ENCODE results near the gene TFCP2.
A peak's percentile ranks its signal among the peaks of the same experiment; 100 is the strongest.

TFCP2 gene

DNA sequence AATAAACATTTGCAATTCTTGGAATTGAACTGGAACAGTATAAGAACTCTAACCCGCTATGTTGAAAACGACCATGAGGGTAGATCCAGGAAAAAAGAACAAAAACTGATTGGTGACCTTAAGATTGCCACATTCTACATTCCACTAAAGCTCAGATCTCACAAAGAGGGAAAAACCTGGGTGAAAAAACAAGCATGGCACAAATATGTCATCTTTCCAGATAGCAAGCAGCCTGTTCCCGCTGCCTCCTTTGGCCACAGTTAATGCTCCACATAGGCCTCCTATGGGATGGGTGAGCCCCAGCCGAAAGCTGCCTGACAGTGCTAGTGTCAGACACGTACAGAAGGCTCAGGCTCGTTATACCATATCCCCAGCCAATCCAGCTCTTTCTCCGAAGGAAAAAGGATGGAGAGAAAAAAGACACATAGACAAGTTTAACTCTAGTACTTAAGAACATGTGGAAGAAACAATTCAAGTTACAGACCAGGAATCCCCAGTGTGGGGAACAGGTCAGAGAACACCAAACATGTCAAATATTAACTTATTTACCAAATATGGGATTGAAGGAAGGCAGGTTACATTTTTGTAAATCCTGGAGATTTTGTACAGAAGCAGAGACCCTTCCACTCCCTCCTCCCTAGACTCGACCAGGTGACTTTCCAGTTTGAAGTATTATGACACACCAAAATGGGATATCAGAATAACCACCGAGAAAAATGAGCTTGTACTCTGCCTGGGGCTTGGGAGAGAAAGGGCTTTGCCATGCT is 110.1 kb downstream of the TFCP2 start:
- Histone ChIP-seq H3K4me3 (no peak overlapping the region), H3K27ac (no peak overlapping the region)
- no peak for DNase-seq (ENCODE audit: low spot score)
- TF ChIP-seq CTCF (IDR thresholded peaks at IDR 0.05) = no peak

DNA sequence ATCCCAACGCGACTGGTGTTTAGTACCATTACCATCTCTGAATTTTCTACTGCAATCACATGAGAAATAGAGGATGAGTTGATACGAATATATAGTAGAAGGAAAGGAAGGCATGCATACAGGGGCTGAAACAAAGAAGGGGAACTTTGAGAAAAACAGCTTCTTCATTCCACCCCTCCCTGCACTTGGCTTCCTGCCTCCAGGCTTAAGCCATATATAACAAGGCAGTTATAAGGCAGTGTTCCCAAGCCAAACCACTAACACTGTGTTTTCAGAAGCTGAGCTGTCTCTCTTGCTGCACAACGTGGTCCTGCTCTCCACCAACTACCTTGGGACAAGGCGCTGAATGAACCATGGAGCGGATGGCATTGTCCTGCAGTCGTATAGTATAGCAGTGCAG is 113.8 kb downstream of the TFCP2 start:
- Histone ChIP-seq H3K27ac (no peak overlapping the region), H3K4me3 (no peak overlapping the region)
- no peak for DNase-seq (ENCODE audit: low spot score)
- no peak for TF ChIP-seq CTCF (IDR thresholded peaks at IDR 0.05)

- Histone ChIP-seq H3K4me3 (no peak overlapping the region), H3K27ac (no peak overlapping the region)
- no peak for TF ChIP-seq CTCF (IDR thresholded peaks at IDR 0.05)
- DNase-seq (ENCODE audit: low spot score) = no peak
Measured at GRCh38 chr12:51056242-51056641, 116.7 kb downstream of the TFCP2 start.

GRCh38 chr12:51055060-51055459 is 117.9 kb downstream of the TFCP2 start:
- Histone ChIP-seq H3K27ac (no peak overlapping the region), H3K4me3 (no peak overlapping the region)
- DNase-seq (ENCODE audit: low spot score) = no peak
- no peak for TF ChIP-seq CTCF (IDR thresholded peaks at IDR 0.05)

DNA sequence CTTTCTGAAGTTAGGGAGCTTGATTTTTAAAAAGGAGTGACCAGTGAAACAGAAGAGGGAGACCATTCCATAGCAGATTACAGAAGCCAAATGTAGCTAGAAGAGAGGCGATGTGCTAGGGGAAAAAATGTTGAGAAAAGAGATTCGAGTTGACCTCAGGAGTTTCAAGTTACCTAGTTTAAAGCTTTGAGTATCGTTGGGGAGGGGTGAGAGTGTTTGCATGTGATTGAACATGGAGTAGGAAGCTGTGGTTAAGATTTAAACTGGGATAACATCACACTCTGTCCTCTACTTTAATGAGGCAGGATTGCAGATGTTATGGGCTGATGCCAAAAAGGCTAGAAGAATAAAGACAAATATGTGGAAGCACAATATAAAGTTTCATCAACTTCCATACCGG is 121.1 kb downstream of the TFCP2 start:
- TF ChIP-seq CTCF (IDR thresholded peaks at IDR 0.05) = no peak
- H3K27ac ChIP-seq = no peak overlapping the region
- H3K4me3 ChIP-seq = no peak overlapping the region
- DNase-seq (ENCODE audit: low spot score) = no peak

- TF ChIP-seq CTCF (IDR thresholded peaks at IDR 0.05) = no peak
- DNase-seq (ENCODE audit: low spot score) = no peak
- H3K27ac ChIP-seq = no peak overlapping the region
- H3K4me3 ChIP-seq = peak overlapping the region; percentile 90
Measured at GRCh38 chr12:51049525-51049924, 123.4 kb downstream of the TFCP2 start.

GRCh38 chr12:51048661-51049251 is 124.2 kb downstream of the TFCP2 start:
- no peak for DNase-seq (ENCODE audit: low spot score)
- Histone ChIP-seq H3K27ac (peak overlapping the region; percentile 61 to 98), H3K4me3 (peak overlapping the region; percentile 90)
- TF ChIP-seq CTCF (IDR thresholded peaks at IDR 0.05) = no peak
